ENCODE data around the gene MSANTD3. TPM values are rescaled to one million over a fixed set of nuclear protein-coding genes. Genes with fewer than 3 reads are reported as not detected.

MSANTD3 gene
- total RNA-seq, 1 donor from 2014 or later, result 74.4 TPM

DNA sequence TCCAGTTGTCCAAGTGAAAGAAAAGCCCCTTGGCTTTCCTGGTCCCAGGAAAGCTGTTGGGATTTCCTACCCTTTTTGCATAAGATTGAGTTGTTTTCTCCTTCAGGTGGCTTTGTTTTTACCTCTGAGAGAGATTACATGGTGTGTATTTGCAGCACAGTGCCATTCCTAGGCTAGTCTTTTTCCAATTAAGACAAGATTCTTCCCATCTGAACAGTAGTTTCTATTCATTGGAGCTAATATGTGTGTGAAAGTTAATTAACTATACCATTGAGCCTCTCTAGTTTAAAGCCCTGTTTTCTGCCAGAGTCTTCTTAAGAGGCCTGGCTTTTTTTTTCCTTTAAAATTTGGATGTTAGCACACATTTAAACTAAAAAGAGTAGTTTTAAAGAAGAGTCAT is 20.1 kb downstream of the MSANTD3 start:
- no peak overlapping the region for H3K4me3 ChIP-seq (ENCODE audit: low read depth, low read length)
- TF ChIP-seq, protein P1, sequence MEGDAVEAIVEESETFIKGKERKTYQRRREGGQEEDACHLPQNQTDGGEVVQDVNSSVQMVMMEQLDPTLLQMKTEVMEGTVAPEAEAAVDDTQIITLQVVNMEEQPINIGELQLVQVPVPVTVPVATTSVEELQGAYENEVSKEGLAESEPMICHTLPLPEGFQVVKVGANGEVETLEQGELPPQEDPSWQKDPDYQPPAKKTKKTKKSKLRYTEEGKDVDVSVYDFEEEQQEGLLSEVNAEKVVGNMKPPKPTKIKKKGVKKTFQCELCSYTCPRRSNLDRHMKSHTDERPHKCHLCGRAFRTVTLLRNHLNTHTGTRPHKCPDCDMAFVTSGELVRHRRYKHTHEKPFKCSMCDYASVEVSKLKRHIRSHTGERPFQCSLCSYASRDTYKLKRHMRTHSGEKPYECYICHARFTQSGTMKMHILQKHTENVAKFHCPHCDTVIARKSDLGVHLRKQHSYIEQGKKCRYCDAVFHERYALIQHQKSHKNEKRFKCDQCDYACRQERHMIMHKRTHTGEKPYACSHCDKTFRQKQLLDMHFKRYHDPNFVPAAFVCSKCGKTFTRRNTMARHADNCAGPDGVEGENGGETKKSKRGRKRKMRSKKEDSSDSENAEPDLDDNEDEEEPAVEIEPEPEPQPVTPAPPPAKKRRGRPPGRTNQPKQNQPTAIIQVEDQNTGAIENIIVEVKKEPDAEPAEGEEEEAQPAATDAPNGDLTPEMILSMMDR (conservative IDR thresholded peaks at IDR 0.05; ENCODE audit: low read depth, low read length), result no peak
- DNase-seq (ENCODE audit: low read depth), result no peak

DNA sequence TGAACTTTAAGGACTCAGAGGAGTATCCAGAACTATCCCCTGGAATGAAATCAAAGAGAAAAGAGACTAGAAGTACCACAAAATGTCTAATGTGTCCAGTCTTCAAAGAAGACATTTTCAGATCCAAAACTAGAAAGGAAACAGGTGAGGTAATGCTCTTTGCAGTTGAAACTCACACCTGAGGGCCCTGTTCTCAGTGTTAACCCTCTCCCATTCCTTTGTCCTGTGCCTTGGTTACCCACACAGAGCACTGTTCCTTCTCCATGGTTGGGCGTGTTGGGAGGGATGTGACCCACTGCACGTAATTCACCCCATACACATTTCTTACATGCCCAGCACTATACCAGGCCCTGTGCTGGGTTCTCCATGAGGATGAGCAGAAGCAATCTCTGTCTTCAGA is 21.3 kb downstream of the MSANTD3 start:
- DNase-seq (ENCODE audit: low read depth), result no peak
- no peak overlapping the region for H3K4me3 ChIP-seq (ENCODE audit: low read depth, low read length)
- TF ChIP-seq, protein P1 (conservative IDR thresholded peaks at IDR 0.05; ENCODE audit: low read depth, low read length), result no peak

DNA sequence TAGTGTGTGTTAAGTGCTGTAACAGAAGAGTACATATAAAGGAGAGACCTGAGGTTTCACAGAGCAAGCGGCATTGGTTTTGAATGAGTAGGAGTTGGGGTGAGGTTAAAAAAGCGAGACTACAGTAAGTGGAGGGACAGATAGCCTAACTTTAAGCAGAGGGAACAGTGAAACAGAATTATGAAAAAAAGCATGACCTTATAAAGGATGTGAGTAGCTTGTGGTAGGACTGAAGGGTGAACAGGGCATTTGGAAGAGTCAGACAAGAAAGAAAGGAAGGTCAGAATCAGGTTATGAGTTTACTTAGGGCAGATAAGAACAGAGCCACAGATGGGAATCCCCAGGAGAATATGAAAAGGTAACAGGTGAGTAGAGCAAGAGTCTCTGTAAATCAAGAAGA is 22.5 kb downstream of the MSANTD3 start:
- TF ChIP-seq, protein P1 (conservative IDR thresholded peaks at IDR 0.05; ENCODE audit: low read depth, low read length), result no peak
- H3K4me3 ChIP-seq (ENCODE audit: low read depth, low read length), result no peak overlapping the region
- no peak for DNase-seq (ENCODE audit: low read depth)

DNA sequence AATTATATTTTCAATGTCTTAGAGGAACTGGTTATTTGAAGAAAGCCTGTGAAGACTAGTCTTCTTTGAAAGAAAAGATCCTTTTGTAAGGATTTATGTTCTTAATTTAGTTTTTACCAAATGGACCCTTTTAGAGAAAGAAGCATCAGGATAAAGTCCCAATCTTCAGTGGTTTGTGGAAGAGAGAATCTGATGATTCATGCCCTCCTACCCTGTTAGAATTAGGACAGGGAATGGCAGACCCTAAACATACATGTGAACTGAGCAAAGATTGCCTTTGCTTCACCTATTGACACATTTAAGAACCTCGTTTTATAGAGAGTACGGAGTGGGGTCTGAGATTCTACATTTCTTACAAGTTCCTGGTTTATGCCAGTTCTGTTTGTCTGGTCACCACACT is 26.0 kb downstream of the MSANTD3 start:
- TF ChIP-seq, protein P1 (conservative IDR thresholded peaks at IDR 0.05; ENCODE audit: low read depth, low read length), result no peak

DNA sequence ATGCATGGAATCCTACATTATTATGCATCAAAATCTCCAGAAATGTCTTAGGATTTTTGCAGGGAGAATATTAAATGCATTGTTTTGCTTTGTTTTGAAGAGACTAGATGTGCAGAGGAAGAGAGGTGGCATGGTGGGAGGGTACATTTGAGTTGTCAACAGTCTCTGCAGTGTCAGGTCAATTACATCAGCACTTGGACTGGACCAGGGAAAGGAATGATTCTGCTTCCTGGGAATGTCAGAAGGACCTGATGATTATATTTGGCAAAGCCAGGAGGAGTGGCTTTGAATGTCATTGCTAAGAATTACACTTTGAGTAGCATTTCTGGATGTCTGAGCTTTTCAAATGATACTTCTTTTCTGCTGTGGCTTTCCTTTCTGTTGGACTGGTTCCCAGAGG is 28.5 kb downstream of the MSANTD3 start:
- no peak for DNase-seq (ENCODE audit: low read depth)
- TF ChIP-seq, protein P1 (conservative IDR thresholded peaks at IDR 0.05; ENCODE audit: low read depth, low read length), result no peak
- no peak overlapping the region for H3K4me3 ChIP-seq (ENCODE audit: low read depth, low read length)

More for the DNA sequence above, 26.0 kb downstream of the MSANTD3 start:
- no peak overlapping the region for H3K4me3 ChIP-seq (ENCODE audit: low read depth, low read length)
- no peak for DNase-seq (ENCODE audit: low read depth)

DNA sequence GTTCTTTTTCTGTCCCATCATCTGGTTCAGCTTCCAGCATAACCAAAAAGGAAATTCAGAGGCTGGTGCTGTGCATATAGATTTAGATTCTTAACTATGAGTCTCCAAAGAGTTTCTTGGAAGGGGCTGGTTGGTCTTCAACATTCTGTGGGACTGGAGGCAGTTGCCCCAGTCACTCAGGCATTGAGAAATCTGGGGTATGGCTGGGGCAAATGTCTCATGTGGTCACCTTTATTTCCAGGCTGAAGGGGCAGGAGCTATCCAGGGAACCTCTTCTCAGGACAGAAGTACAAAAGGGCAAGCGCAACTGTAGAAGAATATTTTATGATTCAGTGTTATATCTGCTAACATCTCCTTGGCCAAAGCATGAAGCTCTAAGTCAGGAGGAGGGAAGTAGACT is 30.6 kb downstream of the MSANTD3 start:
- DNase-seq (ENCODE audit: low read depth), result no peak
- no peak overlapping the region for H3K4me3 ChIP-seq (ENCODE audit: low read depth, low read length)
- TF ChIP-seq, protein P1 (conservative IDR thresholded peaks at IDR 0.05; ENCODE audit: low read depth, low read length), result no peak

DNA sequence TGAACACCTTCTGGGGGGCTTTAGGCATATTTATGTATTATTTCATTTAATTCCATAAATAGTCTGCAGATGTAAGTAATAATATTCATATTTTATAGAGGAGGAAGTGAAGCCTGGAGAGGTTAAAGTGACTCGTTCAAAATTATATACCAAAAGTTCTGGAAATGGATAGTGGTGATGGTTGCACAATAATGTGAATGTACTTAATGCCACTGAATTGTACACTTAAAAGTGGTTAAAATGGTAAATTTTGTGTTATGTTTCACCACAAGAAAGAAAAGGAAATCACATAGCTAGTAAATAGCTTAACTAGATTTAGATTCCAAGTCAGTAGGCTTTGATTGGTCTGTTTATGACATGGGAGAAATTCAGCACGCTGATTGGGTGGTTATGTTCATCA is 33.0 kb downstream of the MSANTD3 start:
- TF ChIP-seq, protein P1 (conservative IDR thresholded peaks at IDR 0.05; ENCODE audit: low read depth, low read length), result no peak
- no peak overlapping the region for H3K4me3 ChIP-seq (ENCODE audit: low read depth, low read length)
- no peak for DNase-seq (ENCODE audit: low read depth)

Data from epithelial cell of proximal tubule (primary cell).